MG63 (cell line): Measurements from ENCODE around the gene PTTG1. TPM values are rescaled to one million over a fixed set of nuclear protein-coding genes. Genes with fewer than 3 reads are reported as not detected.
"Not testable (repeated sequence)": the region's sequence is repeated elsewhere in the genome, so short reads cannot be mapped to it uniquely, and the experiment has no call there.

Experiments
- DNase-seq: peaks from one replicate; pipeline ENCODE4 v3.0.0-alpha.2; 2020
- H3K27me3 ChIP-seq: fragments of 250-450 bp; sonication (Bioruptor Pico); 2 replicates; pipeline ENCODE4 v1.5.1; 2020; ENCODE audit warnings: mild to moderate bottlenecking, moderate library complexity
- H3K36me3 ChIP-seq: fragments of 250-450 bp; sonication (Bioruptor Pico); 2 replicates; pipeline ENCODE4 v1.5.1; 2020; ENCODE audit warnings: mild to moderate bottlenecking, moderate library complexity
- H3K4me3 ChIP-seq: fragments of 250-450 bp; sonication (Bioruptor Pico); 2 replicates; pipeline ENCODE4 v1.5.1; 2020; ENCODE audit warnings: mild to moderate bottlenecking, moderate library complexity
- H3K9me3 ChIP-seq: fragments of 250-450 bp; sonication (Bioruptor Pico); 2 replicates; pipeline ENCODE4 v1.5.1; 2020; ENCODE audit warnings: mild to moderate bottlenecking, moderate library complexity
- total RNA-seq: library from RNA; depleted of rRNA; stranded (reverse); fragments of >200 nt; shearing (Covaris generic); gene quantifications from 2 replicates; pipeline ENCODE4 v1.2.3, GENCODE V29; 2014; ENCODE audit warnings: low replicate concordance

The PTTG1 gene
- total RNA-seq, 1 experiment from 2014 or later: 567 TPM

DNA sequence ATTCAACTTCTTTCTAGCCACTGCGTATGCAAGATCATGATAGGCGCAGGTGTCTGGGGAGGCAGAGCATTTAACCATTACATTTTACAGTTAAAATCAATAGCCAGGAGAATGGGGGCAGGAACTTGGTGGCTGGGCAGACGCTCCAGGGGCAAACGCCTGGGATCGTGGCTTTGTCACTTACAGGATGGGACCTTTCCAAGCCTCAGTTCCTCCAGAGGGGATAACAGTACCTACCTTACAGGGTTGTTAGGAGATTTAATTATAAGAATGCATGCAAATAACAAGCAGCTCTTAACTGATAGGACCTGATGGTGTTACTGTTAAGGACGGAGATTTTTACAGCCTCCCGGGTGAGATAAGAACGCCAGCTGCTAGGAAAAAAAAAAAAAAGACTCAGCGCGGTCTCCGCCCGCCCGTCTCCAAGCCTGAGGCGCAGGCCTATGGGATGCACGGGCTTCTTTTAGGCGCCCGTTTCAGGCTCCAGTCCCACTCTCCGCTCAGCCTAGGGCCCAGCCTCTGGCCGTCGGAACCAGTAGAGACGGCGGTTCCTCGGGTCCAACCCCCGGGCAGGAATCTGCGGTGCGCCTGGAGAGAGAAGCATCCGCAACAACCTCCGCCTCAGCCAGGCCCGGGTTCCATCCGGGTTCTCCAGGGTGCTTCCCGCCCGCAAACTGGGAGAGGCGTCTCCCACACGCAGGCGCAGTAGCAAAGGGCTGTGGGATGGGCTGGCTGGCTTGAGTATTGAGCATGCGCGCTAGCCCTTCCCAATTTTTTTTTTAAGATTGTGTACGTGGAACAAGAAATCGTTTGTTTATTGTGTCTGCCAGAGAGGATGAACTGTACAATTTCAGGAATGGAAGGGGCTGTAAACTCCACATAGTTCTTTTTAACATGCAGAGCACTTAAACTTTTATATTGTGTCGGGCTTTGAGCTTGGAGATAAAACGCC lies 22.0 kb upstream of the PTTG1 start, which contains the start of gene FAM200C:
Gene FAM200C, minus strand, starts transcription at position 653 of the 952 bp plus-strand sequence. CDS start 4,564 bp downstream, outside the sequence.
- DNase-seq: peak; percentile 97
- no peaks in the 10 kb centered on the region for H3K27me3 ChIP-seq
- no peaks in the 10 kb centered on the region for H3K9me3 ChIP-seq
- H3K4me3 ChIP-seq: peak within 1 kb of the TSS; percentile 70
- peaks cover 33% of the 10 kb centered on the region for H3K36me3 ChIP-seq

DNA sequence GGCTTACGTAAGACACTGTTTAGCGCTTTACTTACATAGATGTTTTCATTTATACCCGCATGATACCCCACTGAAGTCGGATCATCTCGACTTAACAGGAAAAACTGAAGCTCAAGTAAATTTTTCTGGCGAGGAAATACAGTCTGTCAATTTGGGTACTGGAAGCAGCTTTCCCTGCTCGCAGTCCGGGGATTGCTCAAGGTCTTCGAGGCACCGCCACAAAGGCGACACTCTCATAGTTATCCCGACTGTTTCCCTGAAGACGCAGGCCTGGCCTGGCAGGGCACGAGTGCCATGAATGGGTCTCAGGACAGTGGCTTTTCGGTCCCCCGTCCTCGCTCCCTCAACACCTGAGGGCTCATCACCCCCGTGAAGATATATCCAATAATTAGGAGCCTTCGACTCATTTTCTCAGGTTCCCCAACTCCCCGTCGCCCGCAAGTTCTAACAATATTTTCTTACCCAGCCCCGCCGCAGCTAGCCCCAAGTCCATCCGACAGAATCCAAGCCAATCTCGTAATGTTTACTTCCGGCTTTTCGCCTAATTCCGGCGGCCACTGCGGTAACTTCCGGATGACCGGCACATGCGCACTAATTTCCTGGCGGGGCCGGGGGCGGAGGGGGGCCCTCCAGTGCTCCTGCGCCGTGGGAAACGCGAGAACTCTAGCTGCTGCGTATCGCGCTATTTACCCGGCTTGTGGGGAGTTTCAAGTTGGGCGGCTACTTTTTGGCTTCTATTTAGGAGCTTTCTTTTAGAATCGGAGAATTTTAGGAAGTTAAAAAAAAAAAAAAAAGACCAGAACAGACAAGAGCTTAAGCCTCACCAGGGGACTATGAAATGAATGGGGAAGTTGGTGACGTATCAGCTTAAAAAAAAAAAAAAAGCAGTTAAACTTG lies 2.8 kb upstream of the PTTG1 start, which contains the start of gene SLU7:
Gene SLU7, minus strand, starts transcription at position 521 of the 897 bp plus-strand sequence. CDS start 3,787 bp downstream, outside the sequence.
- no peaks in the 10 kb centered on the region for H3K9me3 ChIP-seq
- H3K36me3 ChIP-seq: peaks cover 30% of the 10 kb centered on the region
- DNase-seq: peak; percentile 98
- H3K27me3 ChIP-seq: no peaks in the 10 kb centered on the region
- peak within 1 kb of the TSS; percentile 76 for H3K4me3 ChIP-seq

DNA sequence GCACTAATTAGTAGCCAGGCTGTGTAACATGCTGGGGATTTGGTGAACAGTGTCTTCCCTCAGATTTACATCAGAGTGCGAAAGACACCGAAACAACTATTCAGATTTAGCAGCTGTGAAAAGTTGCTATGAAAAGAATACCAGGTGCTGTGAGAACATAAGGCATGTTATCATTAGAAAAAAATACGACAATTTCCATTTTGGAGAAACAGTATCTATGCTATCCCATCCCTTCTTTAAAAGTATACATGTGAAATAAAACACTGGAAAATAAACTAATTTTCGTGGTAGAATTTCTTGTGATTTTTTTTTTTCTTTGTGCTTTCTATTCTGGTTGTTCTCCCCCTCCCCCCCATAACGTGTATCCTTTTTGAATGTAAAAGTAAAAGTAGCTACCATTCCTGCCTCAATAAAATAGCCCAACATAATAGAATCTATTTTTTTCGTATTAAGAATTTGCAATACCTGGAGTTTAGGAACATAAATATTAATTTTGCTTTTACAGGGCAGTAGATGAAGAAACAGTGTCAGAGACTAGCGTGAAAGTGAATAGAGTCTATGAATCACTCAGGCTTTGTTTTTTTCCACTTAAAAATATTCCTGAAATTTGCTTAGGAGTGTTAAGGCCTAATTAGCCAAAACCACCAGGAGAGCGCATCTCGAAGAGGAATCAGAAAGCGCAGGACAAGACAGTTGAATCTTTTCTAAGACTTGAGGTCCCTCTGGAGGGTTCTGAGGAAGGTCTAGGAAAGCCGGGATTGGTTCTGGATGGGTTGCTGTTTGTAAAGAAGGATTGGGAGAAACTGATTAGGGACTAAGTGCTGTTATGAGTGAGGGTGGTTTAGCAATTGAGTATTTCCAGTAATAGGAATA lies 2.0 kb upstream of the PTTG1 start:
- H3K27me3 ChIP-seq: no peaks in the 10 kb centered on the region
- peaks cover 30% of the 10 kb centered on the region for H3K36me3 ChIP-seq
- no peaks in the 10 kb centered on the region for H3K9me3 ChIP-seq
- no peak for DNase-seq
- peak overlapping the region; percentile 76 for H3K4me3 ChIP-seq

DNA sequence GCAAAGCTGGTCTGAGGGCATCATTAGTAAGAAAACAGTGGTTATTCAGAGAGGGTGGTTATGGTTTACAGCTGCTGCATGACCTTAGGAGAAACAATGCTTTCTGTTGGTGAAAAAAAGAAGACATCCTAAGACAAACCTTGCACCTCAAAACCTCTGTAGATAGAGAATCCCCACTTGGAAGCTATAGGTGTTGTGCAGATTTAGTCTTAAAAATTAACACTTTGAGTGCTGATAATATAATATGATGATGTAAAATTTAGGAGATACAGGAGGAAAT lies 1.4 kb upstream of the PTTG1 start:
- Histone ChIP-seq H3K4me3 (no peak overlapping the region), H3K27me3 (no peaks in the 10 kb centered on the region), H3K36me3 (peaks cover 31% of the 10 kb centered on the region), H3K9me3 (no peaks in the 10 kb centered on the region)
- no peak for DNase-seq

GRCh38 chr5:160423099-160423498 lies 1.4 kb downstream of the PTTG1 start:
- DNase-seq: no peak
- Histone ChIP-seq H3K4me3 (peak overlapping the region; percentile 72), H3K36me3 (peaks cover 60% of the 10 kb centered on the region), H3K27me3 (no peaks in the 10 kb centered on the region), H3K9me3 (no peaks in the 10 kb centered on the region)

- no peak overlapping the region for H3K4me3 ChIP-seq
- DNase-seq: no peak
Measured at GRCh38 chr5:160427607-160428006, 6.0 kb downstream of the PTTG1 start.

GRCh38 chr5:160432196-160432595 lies 10.5 kb downstream of the PTTG1 start:
- Histone ChIP-seq H3K36me3 (peaks cover 28% of the 10 kb centered on the region), H3K27me3 (no peaks in the 10 kb centered on the region), H3K4me3 (no peak overlapping the region), H3K9me3 (no peaks in the 10 kb centered on the region)
- DNase-seq: no peak

More at GRCh38 chr5:160427607-160428006, 6.0 kb downstream of the PTTG1 start:
- Histone ChIP-seq H3K36me3 (peaks cover 74% of the 10 kb centered on the region), H3K27me3 (no peaks in the 10 kb centered on the region), H3K9me3 (no peaks in the 10 kb centered on the region)

GRCh38 chr5:160432787-160433186 lies 11.1 kb downstream of the PTTG1 start:
- H3K36me3 ChIP-seq: peaks cover 22% of the 10 kb centered on the region
- DNase-seq: no peak
- no peak overlapping the region for H3K4me3 ChIP-seq
- no peaks in the 10 kb centered on the region for H3K9me3 ChIP-seq
- no peaks in the 10 kb centered on the region for H3K27me3 ChIP-seq

- no peaks in the 10 kb centered on the region for H3K27me3 ChIP-seq
- no peak for DNase-seq
- no peaks in the 10 kb centered on the region for H3K9me3 ChIP-seq
- H3K4me3 ChIP-seq: no peak overlapping the region
- peaks cover 9% of the 10 kb centered on the region for H3K36me3 ChIP-seq
Measured at GRCh38 chr5:160434022-160434531, 12.4 kb downstream of the PTTG1 start.

DNA sequence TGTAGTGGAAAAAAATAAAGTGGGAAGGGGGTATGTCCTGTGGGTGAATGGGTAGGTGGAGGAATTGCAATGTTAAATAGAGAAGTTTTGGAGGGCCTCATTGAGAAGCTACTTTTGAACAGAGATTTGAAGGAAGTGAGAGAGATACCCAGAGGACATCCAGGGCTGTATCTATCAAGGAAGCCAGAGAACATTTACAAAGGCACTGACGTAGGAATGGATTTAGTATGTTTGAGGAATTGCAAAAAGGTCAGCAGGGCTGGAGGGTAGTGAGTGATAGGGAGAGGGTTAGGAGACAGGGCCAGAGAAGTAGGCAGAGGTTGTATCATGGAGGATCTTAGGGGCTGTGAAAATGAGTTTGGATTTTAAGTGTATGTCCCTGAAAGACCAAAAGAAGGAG lies 13.9 kb downstream of the PTTG1 start:
- Histone ChIP-seq H3K27me3 (no peaks in the 10 kb centered on the region), H3K36me3 (no peaks in the 10 kb centered on the region; the same call in 1 of the 2 replicates)

DNA sequence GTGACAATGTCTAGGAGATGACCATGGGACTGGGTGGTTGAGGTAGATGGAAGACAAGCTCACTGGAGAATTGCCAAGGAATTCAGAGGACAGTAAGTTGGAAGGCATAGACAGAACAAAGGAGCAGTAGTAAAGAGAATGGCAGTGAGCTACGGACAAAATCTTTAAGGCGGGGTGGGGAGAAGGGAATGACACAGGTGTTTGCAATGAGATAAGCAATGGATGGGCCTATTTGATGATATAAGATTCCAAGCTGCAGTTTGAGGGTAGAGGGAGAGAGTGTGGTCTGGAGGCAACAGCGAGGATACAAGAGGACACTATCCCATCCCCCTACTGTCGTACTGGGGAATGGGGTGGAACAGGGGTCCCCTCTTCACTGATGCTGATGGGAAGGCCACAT lies 14.4 kb downstream of the PTTG1 start:
- no peaks in the 10 kb centered on the region for H3K9me3 ChIP-seq
- no peak overlapping the region for H3K4me3 ChIP-seq
- H3K27me3 ChIP-seq: no peaks in the 10 kb centered on the region
- no peaks in the 10 kb centered on the region for H3K36me3 ChIP-seq
- no peak for DNase-seq

More for the DNA sequence above, 13.9 kb downstream of the PTTG1 start:
- Histone ChIP-seq H3K4me3 (no peak overlapping the region), H3K9me3 (no peaks in the 10 kb centered on the region)
- DNase-seq: no peak

- not testable (repeated sequence) for DNase-seq, H3K9me3 ChIP-seq, H3K4me3 ChIP-seq, H3K27me3 ChIP-seq, H3K36me3 ChIP-seq
Measured at GRCh38 chr5:160436661-160437060, 15.0 kb downstream of the PTTG1 start.

DNA sequence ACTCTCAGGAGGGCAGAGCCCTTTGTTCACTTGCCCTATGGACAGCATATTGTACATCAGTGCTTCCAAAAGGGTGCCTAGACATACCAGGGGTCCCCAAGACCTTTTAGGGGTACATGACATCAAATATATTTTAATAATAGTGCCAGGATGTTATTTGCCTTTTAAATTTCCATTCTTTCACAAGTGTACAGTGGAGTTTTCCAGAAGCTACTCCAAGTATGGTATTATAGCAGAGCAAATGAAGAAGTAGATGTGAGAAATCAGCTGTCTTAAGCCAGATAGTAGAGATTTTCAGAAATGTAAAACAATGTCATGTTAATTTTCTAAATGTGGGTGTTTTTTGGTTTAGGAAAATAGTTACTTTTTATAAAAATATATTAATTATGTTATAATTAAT lies 15.6 kb downstream of the PTTG1 start:
- H3K4me3 ChIP-seq: no peak overlapping the region
- no peaks in the 10 kb centered on the region for H3K9me3 ChIP-seq
- DNase-seq: no peak
- no peaks in the 10 kb centered on the region for H3K27me3 ChIP-seq
- no peaks in the 10 kb centered on the region for H3K36me3 ChIP-seq

DNA sequence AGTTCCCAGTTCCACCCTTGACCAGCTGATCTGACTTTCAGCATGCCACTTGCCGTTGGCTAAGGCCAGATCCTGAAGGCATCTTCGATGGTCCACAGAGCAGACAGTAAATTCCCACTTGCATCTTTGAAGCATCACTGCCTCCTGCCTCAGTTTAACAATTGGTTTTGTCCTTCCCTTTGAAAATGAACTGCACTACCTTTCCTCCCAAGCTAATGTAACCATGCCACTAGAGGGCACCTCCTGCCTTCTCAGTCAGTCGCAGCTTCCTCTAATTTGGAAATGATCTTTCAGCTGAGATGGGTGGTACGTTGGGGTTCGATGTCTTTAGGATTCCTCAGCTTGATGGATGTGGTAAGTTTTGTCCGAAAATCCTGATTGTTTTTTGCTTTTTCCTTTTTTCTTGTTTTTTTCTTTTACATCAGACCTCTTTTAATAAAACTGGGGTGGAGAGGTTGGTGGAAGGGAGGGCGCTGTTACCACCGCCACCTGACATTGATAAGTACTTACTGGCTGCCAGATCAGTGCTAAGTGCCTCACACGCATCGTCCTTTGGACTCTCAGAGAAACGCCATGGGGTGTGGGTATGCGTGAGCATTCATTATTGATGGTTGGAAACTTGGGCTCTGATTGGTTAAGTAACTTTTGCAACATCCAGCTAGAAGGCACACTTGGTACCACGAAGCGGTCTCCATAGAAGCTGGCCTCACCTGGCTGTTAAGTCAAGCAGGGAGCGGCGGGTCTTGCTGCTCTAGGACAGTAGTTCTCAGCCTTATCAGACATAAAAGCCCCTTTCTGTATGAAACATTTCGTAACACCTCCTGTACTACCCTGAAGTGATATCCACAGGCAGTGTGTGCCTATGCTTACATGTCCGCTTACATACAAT lies 16.9 kb downstream of the PTTG1 start:
- H3K4me3 ChIP-seq: peak overlapping the region; percentile 52; the same call in 1 of the 2 replicates
- DNase-seq: peak; percentile 23
- no peaks in the 10 kb centered on the region for H3K36me3 ChIP-seq
- no peaks in the 10 kb centered on the region for H3K9me3 ChIP-seq
- H3K27me3 ChIP-seq: no peaks in the 10 kb centered on the region

DNA sequence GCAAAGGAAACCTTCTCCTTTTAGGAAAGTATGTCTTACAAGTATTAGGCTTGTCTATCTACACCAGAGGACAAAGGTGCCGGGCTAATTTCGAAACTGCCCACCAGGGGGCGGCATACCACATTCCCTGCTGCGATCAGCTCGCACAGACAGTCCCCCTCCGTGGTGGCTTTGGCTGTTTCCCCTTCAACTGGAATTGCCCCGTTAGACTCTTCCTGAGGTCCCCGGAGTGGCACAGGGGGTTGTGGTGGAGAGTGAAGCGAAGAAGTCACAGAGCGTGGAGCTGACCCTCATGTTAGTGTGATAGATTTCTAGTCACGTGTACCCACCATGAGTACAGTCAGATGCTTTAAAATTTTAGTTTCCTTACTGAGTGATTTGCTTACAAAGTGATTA lies 17.5 kb downstream of the PTTG1 start:
- H3K36me3 ChIP-seq: no peaks in the 10 kb centered on the region
- H3K4me3 ChIP-seq: peak overlapping the region; percentile 52
- DNase-seq: peak; percentile 77
- H3K9me3 ChIP-seq: no peaks in the 10 kb centered on the region
- H3K27me3 ChIP-seq: no peaks in the 10 kb centered on the region
